CMK (cell line): Measurements from ENCODE around the gene ANKRD11.

ENCODE experiments used
- DNase-seq: peaks from one replicate; pipeline ENCODE4 v3.0.0-alpha.2; 2010; ENCODE audit warnings: low read depth

ANKRD11 gene

DNA sequence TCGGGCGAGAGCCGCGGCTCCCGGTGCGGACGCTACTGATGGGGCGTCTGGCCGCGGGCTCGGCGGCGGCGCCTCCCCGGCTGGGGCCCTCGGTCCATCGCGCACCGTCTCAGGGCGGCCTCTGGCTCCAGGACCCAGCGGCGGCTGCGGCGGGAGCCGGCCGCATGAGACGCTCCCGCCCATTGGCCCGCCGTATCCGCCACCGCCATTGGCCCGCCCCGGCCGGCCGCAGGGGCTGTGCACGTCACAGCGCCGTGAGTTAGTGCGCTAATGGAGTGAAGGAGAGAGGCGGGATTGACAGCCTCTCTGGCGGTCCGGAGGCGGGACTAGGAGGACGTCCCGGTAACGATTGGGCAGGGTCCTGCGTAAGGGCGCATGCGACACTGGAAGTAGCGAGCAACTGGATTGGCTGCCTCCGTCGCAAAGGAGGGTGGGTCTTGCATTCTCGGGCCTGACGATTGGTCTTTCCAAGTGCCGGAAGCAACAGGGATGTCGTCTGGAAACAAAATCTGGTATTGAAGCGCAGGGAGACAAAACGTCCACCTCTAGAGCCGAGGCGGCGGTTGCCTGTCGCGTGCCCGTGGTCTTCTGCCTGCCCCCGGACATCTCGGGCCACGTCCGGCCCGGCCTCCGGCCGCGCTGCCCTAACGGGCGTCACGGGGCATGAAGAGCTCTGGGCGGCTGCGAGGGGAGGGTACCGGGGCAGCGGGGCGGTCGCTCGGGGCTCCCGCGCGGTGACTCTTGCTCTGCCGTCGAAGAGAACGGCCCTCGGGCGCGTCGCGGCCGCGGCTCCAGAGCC lies at the start of gene ANKRD11:
ANKRD11 (minus strand) TSS at position 123 of the 799 bp plus-strand sequence. CDS start 173,542 bp downstream, outside the sequence.
- DNase-seq = peak; percentile 98

DNA sequence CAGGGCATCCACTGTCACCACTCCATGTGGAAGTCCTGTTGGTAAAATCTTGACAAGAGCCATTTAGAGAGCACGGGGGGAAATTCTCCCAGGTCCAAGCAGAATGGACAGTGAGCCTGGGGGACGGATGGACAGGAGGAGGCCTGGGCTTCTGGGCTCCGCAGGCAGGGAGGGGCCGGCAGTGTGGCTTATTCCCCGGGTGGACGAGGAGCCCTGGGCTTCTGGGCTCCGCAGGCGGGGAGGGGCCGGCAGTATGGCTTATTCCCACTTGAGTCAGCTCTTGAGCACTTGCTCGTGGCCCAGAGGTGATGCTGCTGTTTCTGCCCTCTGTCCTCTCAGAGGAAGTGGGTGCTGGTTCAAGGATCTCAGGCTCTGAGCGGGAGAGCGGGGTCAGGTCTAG lies 47.9 kb upstream of the ANKRD11 start:
- no peak for DNase-seq

DNA sequence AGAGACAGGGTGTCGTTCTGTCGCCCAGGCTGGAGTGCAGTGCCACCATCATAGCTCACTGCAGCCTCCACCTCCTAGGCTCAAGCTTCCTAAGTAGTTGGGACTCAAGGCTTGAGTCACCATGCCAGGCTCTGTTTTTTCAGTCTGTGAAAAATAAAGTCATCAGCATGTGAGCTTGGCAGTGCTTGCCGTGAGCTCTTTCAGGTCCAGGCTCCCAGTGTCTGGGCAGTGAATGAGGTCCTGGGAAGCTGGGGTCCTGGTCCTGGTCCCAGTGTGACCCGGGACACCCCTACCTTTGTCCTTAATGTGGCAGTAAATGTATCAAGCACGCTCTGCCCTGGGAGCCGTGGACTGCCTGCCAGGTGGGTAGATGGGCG lies 47.2 kb upstream of the ANKRD11 start:
- DNase-seq = no peak

DNA sequence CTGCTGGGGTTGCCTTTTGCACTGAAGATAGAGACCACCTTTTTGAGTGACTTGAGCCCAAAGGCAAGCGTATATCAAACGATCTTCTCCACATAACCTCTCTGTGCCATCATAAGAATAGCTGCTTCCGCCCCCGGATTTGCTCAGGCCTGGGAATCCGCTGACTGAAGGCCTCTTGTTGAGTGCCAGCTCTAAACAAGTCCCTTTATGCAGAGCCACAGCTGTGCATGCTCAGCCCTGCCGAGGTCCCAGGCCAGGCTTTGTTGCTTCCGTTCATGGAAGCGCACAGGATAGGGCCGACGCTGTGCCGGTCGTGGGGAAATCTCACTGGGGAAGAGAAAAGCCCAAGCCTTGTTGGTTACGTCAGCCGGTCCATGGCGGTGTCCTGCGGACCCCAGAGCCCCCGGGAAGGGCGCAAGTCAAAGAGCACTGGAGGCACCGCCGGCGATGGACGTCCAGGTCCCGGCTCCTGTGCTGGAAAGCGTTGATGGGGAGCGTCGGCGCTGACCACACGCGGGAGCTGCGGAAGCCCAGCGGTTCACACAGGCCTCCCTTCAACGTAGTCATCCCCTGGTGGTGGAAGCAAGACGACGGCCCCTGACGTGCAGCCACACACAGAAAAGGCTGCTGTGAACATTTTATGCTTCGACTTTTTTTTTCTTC lies 46.7 kb upstream of the ANKRD11 start:
- DNase-seq = no peak

DNA sequence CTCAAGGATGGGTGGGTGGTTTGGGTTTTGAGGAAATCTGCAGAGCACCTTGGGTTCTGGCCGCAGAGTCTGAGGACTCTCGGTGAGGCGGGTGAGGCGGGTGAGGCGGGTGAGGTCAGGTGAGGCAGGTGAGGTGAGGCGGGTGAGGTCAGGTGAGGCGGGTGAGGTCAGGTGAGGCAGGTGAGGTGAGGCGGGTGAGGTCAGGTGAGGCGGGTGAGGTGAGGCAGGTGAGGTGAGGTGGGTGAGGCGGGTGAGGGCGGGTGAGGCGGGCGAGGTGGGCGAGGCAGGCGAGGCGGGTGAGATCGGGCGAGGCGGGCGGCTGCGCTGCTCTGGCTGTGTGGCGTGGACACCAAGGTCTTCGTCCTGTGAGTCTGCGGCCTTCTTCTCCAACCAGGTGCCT lies 46.0 kb upstream of the ANKRD11 start:
- no peak for DNase-seq

DNA sequence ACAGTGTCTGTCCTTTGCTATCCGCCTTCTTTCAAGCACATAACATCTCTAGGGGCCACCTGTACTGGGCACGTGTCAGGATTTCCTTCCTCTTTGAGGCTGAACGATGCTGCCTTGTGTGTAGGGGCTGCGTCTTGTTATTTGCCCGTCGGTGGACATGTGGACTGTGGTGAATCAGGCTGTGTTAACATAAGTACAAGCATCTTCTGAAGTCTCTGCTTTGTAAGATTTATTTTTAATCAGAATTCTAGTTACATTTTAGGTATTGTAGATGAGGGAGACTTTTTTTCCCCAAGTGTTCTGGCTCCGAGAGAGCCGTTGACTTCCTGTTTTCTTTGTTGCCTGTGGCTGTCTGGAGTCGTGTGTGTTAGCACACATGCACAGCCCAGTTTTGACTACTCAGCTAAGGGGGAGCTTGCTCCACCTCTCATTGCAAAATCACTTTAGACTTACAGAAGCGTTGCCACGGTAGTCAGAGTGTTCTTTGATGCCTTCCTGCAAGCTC lies 43.9 kb upstream of the ANKRD11 start:
- no peak for DNase-seq

DNA sequence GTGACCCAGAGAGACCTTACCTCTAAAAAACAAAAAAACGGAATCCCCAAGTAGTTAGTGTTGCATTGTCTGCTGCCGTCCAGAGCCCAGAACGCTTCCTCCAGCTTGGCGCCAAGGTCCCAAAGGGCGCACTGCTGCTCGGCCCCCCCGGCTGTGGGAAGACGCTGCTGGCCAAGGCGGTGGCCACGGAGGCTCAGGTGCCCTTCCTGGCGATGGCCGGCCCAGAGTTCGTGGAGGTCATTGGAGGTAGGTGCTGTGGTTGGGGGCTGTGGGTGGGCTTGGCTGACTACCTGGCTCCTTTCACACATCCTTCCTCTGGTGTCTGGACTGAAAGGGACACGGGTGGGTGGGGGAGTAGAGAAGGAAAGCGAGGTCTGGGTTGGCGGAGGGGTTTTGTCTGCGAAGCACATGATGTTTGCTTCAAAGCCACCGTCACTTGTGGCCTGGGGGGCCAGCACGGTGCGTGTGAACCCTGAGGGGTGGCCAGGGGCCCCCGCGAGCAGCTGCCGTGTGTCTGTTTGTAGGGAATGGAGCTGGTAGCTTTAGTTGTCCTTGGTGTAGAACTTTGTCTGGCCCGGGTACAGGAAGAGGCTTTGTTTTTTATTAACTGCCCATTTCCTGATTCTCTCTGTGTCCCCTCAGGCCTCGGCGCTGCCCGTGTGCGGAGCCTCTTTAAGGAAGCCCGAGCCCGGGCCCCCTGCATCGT lies 41.6 kb upstream of the ANKRD11 start:
- no peak for DNase-seq

DNA sequence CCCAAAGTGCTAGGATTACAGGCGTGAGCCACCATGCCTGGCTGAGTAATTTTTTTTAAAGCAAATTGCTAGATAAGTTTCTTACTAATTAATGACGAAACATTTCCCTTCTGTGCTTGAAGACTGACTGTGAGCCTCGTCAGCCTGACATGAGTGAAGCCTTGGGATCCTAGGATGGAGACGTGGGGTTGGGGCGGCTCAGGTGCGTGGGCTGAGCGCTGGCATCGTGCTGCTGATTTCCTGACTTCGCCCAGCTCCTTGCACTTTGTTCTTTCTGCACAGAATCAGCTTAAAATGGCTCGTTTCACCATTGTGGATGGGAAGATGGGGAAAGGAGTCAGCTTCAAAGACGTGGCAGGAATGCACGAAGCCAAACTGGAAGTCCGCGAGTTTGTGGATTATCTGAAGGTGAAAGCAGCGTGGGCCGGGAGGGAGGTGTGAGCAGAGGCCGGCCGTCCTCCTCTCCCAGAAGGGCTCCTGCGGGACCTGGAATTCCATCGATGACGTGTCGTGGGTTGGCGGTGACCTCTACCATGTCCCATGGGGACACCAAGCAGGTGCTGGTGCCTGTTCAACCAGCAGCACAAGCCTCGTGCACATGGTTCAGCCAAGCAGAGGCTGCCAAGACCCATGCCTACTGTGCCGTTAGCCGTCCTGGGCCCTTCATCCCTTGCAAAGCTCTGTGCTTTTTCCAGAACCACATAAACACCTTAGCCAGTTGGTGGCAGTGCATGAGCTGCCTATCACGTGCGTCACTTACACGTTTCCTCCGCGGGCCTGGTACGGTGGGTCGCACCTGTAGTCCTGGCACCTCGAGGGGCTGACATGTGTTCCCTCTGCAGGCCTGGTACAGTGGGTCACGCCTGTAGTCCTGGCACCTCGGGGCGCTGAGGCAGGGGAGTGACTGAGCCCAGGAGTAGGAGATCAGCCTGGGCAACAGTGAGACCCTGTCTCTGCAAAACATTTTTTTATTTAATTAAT lies 40.3 kb upstream of the ANKRD11 start:
- DNase-seq = no peak

DNA sequence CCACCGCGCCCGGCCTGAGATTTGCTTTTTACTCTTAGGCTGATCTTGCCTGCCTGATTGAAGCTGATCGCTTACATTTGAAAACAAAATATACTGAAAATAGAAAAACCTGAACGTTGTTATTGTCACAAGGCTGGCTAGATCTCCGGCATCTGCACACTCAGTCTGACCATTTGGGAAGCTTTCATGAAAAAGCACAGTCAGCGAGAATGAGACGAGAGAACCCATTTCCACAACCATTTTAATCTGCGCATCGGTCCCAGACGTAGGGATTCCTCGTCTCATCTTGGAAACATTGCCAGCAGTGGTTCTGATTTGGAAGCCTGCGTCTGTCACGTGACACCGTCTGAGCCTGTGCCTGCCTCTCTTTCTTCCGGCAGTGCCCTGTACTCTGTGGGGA lies 38.7 kb upstream of the ANKRD11 start:
- DNase-seq = no peak

DNA sequence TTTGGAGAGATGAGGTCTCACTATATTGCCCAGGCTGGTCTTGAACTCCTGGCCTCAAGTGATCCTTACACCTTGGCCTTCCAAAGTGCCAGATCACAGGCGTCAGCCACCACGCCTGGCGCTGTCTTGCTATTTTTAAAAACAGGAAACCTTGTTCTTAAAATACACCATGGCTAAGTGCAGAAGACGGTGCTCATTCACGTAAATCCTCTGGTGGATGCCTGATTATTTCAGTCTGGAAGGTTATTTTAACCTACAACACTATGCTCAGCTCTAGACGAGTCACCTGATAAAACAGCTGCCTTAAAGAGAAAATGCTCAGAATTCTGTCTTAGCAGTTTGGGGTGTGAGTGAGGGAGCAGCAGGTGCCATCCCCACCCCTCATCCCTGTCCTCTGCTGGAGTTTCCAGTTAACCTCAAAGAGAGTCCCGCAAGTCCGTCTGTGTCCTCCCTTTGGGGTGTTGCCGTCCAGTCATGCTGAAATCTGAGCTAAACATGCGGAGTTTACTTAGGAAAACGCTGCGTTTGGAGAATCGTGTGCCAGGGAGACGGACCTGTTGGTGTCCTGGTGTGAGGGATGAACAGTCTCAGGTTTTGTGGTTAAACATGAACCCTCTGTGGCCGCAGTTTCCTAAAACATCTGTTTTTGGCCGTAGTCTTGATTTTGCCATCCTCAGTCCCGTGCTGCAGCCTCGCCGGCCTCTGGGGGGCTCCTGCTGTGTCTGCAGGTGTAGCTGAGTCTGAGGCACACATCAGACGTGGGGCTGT lies 35.0 kb upstream of the ANKRD11 start:
- DNase-seq = no peak

DNA sequence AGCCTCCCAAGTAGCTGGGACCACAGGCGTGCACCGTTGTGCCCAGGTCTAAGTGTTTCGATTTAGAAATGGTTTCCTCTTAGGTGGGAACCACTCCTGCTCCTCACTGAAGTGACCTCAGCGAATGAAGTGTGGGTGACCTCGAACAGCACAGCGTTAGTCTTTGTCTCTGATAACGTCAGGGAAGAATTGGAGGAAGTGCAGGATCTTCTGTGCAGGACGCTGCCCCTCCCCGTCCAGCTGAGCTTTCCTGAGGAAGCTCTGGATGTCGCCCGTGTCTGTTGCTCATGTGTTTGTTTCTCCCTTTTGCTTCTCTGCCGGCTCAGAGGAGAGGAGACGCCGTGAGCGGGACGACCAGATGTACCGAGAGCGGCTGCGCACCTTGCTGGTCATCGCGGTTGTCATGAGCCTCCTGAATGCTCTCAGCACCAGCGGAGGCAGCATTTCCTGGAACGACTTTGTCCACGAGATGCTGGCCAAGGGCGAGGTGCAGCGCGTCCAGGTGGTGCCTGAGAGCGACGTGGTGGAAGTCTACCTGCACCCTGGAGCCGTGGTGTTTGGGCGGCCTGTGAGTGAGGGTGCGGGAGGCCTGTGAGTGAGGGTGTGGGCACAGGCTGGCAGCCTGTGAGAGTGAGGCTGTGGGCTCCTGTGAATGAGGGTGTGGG lies 33.5 kb upstream of the ANKRD11 start:
- DNase-seq = no peak

DNA sequence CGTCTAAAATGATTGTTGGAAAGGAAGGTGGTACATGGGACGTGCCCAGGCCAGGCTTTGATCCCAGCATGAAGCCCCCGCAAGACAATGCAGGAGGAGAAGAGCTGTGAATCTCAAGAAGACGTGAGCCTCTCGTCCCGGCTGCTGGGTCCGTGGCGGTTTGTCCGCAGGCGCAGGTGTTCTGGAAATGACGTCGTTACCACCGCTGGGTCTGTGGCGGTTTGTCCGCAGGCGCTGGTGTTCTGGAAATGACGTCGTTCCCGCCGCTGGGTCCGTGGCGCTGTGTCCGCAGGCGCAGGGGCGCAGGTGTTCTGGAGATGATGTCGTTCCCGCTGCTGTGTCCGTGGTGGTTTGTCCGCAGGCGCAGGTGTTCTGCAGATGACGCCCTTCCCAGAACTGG lies 31.9 kb upstream of the ANKRD11 start:
- DNase-seq = no peak

DNA sequence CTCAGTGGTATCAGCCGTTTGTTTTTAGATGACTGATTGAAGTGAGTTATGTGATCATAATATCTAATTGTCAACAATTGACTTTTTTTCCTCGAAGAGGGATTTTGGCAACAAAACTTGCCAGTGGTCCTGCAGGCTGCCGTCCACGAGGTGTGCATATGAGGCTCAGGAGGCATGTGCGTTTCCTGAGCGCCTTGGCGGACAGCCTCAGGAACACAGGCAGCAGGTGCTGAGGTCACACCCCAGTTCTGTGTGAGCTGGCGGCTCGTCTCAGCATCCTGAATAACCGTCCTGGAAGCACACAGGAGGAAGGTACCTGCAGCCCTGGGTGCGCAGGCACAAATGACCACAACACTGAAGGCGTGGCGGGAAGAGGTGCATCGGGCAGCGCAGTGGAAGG lies 29.5 kb upstream of the ANKRD11 start:
- no peak for DNase-seq

DNA sequence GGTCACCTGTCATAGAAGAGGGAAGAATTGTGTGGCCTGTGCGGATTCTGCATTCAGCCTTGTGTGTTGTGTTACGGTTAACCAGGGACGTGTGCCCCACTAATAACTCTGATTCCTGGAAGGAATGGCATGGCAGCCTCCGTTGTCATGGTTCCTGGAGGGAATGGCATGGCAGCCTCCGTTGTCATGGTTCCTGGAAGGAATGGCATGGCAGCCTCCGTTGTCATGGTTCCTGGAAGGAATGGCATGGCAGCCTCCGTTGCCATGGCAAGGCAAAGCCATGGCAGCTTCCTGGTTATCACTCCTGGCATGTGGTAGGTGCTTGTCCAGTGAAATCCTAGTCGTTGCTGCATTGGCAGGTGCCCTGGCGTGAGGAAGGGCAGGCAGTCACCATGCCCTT lies 26.8 kb upstream of the ANKRD11 start:
- no peak for DNase-seq

DNA sequence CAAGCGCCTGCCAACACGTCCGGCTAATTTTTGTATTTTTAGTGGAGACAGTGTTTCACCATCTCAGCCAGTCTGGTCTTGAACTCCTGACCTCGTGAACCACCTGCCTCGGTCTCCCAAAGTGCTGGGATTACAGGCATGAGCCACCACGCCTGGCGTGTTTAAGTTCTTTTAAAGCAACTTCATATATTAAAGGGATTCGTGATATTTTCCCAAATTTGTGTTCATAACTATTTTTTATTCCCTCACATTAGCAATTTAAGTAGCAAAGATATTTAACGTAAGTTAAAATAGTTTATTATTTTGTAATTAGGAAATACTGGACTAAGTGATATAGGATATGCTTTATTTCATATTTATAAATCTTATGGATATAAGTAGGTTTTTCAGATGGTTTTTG lies 22.1 kb upstream of the ANKRD11 start:
- no peak for DNase-seq

DNA sequence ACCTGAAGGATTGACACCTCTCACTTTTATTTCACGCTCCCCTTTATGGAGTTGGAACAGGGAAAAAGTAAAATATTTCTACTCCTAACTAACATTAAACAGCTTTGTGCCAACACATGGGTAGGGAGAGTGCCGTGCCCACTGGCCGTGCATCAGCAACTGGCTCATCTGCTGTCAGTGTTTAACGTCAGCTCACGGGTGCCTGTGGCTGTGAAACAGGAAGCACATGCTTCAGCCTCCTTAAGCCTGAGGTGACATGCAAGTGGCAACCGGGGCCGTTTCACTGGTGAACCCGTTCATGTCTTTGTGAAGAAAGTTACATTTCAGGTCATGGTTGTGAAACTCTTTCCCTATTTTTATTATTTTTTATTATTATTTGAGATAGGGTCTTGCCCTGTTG lies 21.0 kb upstream of the ANKRD11 start:
- DNase-seq = no peak

DNA sequence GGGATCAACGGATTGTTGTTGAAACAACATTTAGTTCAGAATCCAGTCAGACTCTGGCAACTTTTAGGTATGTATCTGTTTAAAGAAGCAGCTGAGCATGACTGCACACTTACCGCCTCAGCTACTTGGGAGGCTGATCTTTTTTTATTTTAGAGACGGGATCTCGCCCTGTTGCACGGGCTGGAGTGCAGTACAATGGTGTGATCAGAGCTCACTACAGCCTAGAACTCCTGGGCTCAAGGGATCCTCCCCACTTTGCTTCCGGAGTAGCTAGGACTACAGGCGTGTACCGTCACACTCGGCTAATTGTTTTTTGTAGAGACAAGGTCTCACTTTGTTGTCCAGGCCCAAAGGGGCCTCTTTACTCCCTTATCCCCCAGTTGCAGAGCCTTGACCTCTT lies 20.2 kb upstream of the ANKRD11 start:
- DNase-seq = no peak

DNA sequence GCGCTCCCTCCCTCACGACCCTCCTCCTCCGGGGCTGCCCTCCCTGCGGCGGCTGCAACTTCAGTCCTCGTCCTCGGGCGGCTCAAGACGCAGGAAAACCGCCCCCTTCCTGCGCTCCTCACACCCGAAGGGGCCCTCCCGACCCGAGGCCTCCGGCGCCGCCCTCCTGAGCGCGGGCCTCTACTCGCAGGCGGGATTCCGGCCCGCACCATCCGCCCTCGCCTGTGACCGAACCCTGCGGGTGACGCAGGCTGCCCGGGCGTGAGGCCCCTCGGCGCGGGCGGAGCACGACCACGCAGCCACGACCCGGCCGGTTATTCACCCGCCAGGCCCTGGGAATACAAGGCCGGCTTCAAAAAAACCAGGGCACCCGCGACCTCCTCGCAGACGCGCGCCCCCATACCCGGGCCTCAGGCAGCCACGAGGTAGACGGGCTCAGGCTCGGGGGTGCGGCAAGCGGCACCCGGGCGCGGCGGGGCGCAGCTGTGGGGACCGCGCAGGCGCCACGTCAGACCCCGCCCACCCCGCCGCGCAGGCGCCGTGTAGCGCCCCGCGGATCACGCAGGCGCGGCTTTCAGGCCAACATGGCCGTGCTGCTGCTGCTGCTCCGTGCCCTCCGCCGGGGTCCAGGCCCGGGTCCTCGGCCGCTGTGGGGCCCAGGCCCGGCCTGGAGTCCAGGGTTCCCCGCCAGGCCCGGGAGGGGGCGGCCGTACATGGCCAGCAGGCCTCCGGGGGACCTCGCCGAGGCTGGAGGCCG lies 17.7 kb upstream of the ANKRD11 start, which contains the start of gene SPG7:
SPG7 (plus strand) TSS at position 570 of the 757 bp plus-strand sequence; CDS start at position 585, 15 bp downstream.
- peak; percentile 79 for DNase-seq

DNA sequence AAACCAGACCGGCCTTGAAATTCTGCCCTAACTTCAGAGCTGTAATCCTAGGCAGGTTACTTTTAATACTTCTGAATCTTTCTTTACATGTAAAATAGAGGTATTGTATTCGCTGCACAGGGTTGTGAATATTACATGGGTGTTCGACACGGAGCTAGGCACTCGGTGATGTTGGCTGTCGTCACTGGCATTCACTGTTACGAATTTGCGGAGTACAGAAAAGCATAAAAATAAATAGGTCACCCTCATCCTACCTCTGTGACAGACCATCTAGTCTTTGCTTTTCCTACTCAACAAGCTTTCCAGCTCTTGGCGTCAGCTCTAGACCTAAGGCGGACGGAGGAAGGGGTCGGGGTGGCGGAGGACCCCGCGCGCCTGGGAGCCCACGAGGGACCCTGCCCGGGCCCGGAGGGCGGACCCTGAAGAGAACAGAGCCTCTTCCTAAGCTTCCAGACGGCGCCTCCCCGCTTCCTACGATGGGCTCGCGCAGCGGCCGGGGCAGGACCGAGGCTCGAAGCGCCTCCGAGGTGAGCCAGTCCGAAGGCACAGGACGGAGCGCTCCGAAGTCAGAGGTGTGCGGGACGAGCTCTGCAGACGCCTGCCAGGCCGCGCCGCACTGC lies 17.0 kb upstream of the ANKRD11 start:
- no peak for DNase-seq
